HepG2 (cell line): Measurements from ENCODE around the gene CALML6. TPM values are rescaled to one million over a fixed set of nuclear protein-coding genes. Genes with fewer than 3 reads are reported as not detected.

Experiments used
- HDAC6 ChIP-seq: fragments of 200-600 bp; sonication (generic); IDR thresholded peaks from 2 replicates; pipeline ENCODE4 v1.7.0; 2017; ENCODE audit warnings: mild to moderate bottlenecking, antibody characterized with exemption, low read length, low read depth
- HIC2 ChIP-seq: sonication (generic); formaldehyde crosslinking; IDR thresholded peaks from 2 replicates; pipeline ENCODE4 v1.9.0; 2022; ENCODE audit warnings: low read depth, missing genetic modification reagents
- SP140L ChIP-seq: sonication (generic); formaldehyde crosslinking; IDR thresholded peaks from 2 replicates; pipeline ENCODE4 v1.4.0; 2020; ENCODE audit warnings: missing genetic modification reagents, borderline replicate concordance
- SP5 ChIP-seq: IDR thresholded peaks from 2 replicates; pipeline ENCODE4 v1.6.1; 2016; ENCODE audit warnings: low read depth, borderline replicate concordance
- TRAFD1 ChIP-seq: sonication (generic); formaldehyde crosslinking; IDR thresholded peaks from 2 replicates; pipeline ENCODE4 v1.5.1; 2020; ENCODE audit warnings: missing genetic modification reagents, mild to moderate bottlenecking, borderline replicate concordance
- ZBTB1 ChIP-seq: sonication (generic); formaldehyde crosslinking; IDR thresholded peaks from 2 replicates; pipeline ENCODE4 v1.4.0; 2020; ENCODE audit warnings: missing genetic modification reagents, borderline replicate concordance
- ZBTB3 ChIP-seq: sonication (generic); formaldehyde crosslinking; IDR thresholded peaks from 2 replicates; pipeline ENCODE4 v1.4.0; 2020; ENCODE audit warnings: low read depth, mild to moderate bottlenecking, moderate library complexity, missing genetic modification reagents, borderline replicate concordance
- ZFP41 ChIP-seq: sonication (generic); formaldehyde crosslinking; IDR thresholded peaks from 2 replicates; pipeline ENCODE4 v1.4.0; 2020; ENCODE audit warnings: mild to moderate bottlenecking, missing genetic modification reagents, borderline replicate concordance
- ZFP90 ChIP-seq: sonication (generic); formaldehyde crosslinking; IDR thresholded peaks from 2 replicates; pipeline ENCODE4 v1.8.0; 2022; ENCODE audit warnings: missing genetic modification reagents, mild to moderate bottlenecking, inconsistent platforms, borderline replicate concordance
- ZNF18 ChIP-seq: sonication (generic); formaldehyde crosslinking; IDR thresholded peaks from 2 replicates; pipeline ENCODE4 v1.8.0; 2022; ENCODE audit warnings: mild to moderate bottlenecking, missing genetic modification reagents; ENCODE audit not compliant: insufficient replicate concordance
- ZNF382 ChIP-seq: sonication (generic); formaldehyde crosslinking; IDR thresholded peaks from 2 replicates; pipeline ENCODE4 v1.5.0; 2020; ENCODE audit warnings: missing genetic modification reagents, mild to moderate bottlenecking, borderline replicate concordance
- ZNF652 ChIP-seq: IDR thresholded peaks from 2 replicates; pipeline ENCODE4 v1.6.1; 2016; ENCODE audit warnings: low read depth, borderline replicate concordance
- ZNF75D ChIP-seq: sonication (generic); formaldehyde crosslinking; IDR thresholded peaks from 2 replicates; pipeline ENCODE4 v1.8.1; 2023; ENCODE audit warnings: missing genetic modification reagents, mild to moderate bottlenecking, borderline replicate concordance
- ZNF772 ChIP-seq: sonication (generic); formaldehyde crosslinking; IDR thresholded peaks from 2 replicates; pipeline ENCODE4 v1.5.0; 2020; ENCODE audit warnings: mild to moderate bottlenecking, missing genetic modification reagents
- ZSCAN29 ChIP-seq: sonication (generic); formaldehyde crosslinking; conservative IDR thresholded peaks from 2 replicates; pipeline ENCODE4 v1.4.0; 2020; ENCODE audit warnings: mild to moderate bottlenecking, missing genetic modification reagents
- polyA plus RNA-seq, 8 experiments: library from polyadenylated mRNA; depleted of rRNA in 3 of 8; stranded (reverse) in 7 of 8; unstranded in 1 of 8; fragments of >200 nt; fragmentation: Illumina TruSeq in 4 of 8; extraction: Trizol in 4 of 8; gene quantifications; 2 replicates each; pipeline versions ENCODE4 v1.2.1 to v1.2.3, GENCODE V29; 2011 to 2016; ENCODE audit warnings: low read depth in 4 of 8, missing spikeins in 1 of 8, mixed read lengths in 1 of 8; ENCODE audit not compliant: insufficient read depth in 1 of 8
- total RNA-seq, 5 experiments: library from RNA; depleted of rRNA; stranded (reverse); fragments of >200 nt; fragmentation: Illumina TruSeq; extraction: Trizol; gene quantifications; 2 replicates each; pipeline ENCODE4 v1.2.3, GENCODE V29; 2016; ENCODE audit warnings: low read depth in 1 of 5
- TF ChIP-seq, protein P1 (sequence below): sonication (generic); formaldehyde crosslinking; IDR thresholded peaks from 2 replicates; pipeline ENCODE4 v1.4.0; 2020; ENCODE audit warnings: missing genetic modification reagents
- TF ChIP-seq, protein P2 (sequence below): IDR thresholded peaks from 2 replicates; pipeline ENCODE4 v1.6.1; 2012; ENCODE audit warnings: low read depth, low read length, improper control_type of control experiment

CALML6 gene
- total and polyA plus RNA-seq, 2 of the 13 experiments (the other 11 are each of a cell fraction or from before 2014, with no cell fraction given), result 0.11 to 0.12 TPM

DNA sequence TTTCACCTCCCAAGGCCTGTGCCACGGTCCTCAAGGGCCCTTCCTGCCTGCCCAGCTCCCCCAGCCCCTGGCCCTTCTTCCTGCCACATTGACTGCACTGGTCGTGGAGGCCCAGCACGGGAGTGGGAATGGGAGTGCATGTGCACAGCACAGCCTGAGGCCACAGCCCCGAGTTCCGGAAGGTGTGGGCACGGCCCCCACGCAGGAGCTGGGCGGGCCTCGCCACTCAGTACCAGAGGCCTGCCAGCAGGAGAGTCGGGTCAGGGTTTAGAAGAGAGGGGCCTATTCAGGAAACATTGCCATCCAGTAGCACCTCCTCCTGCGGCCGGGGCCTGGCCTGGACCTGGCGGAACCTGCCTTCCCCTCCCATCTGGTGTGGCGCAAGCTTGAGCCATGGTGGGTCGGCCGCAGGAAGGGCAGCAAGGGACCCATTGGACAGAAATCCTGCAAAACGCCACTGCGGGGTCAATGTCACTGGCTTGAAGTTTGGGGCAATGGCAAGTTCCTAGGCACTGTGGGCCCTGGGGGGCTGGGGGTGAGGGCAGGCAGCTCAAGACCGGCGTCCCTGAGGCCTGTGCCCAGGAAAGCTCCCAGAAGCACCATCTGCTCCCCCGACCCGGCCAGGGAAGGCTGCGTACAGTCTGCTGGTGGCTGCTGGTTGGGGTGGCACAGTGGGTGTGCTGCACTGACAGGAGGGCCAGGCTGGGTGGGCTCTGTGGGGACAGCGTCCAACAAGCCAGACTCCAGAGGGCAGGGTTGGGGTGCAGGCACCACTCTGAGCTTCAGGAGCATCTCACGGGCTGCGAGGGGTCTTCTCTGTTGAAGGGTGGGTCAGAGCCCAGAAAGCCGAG lies 5.8 kb downstream of the CALML6 start (continued):
- TF ChIP-seq ZNF772 (peak; percentile 23; the same call in 1 of the 2 replicates), HDAC6 (no peak), ZNF382 (no peak), TRAFD1 (CRISPR knock-in tag) (0 out of 2 replicates have a peak, but pooled peaks have one; percentile 40), ZFP41 (CRISPR knock-in tag) (no peak), HIC2 (CRISPR knock-in tag) (peak; percentile 26), ZBTB3 (CRISPR knock-in tag) (no peak), ZNF18 (CRISPR knock-in tag) (no peak), ZNF652 (CRISPR knock-in tag) (no peak), ZNF75D (CRISPR knock-in tag) (no peak), ZSCAN29 (CRISPR knock-in tag) (0 out of 2 replicates have a peak, but pooled peaks have one; percentile 28), SP5 (CRISPR knock-in tag) (peak; percentile 55), ZBTB1 (CRISPR knock-in tag) (no peak), SP140L (CRISPR knock-in tag) (no peak), ZFP90 (CRISPR knock-in tag) (peak; percentile 59; the same call in 1 of the 2 replicates)
- TF ChIP-seq, protein P1, sequence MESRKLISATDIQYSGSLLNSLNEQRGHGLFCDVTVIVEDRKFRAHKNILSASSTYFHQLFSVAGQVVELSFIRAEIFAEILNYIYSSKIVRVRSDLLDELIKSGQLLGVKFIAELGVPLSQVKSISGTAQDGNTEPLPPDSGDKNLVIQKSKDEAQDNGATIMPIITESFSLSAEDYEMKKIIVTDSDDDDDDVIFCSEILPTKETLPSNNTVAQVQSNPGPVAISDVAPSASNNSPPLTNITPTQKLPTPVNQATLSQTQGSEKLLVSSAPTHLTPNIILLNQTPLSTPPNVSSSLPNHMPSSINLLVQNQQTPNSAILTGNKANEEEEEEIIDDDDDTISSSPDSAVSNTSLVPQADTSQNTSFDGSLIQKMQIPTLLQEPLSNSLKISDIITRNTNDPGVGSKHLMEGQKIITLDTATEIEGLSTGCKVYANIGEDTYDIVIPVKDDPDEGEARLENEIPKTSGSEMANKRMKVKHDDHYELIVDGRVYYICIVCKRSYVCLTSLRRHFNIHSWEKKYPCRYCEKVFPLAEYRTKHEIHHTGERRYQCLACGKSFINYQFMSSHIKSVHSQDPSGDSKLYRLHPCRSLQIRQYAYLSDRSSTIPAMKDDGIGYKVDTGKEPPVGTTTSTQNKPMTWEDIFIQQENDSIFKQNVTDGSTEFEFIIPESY (CRISPR knock-in tag), result peak; percentile 27
- TF ChIP-seq, protein P2, sequence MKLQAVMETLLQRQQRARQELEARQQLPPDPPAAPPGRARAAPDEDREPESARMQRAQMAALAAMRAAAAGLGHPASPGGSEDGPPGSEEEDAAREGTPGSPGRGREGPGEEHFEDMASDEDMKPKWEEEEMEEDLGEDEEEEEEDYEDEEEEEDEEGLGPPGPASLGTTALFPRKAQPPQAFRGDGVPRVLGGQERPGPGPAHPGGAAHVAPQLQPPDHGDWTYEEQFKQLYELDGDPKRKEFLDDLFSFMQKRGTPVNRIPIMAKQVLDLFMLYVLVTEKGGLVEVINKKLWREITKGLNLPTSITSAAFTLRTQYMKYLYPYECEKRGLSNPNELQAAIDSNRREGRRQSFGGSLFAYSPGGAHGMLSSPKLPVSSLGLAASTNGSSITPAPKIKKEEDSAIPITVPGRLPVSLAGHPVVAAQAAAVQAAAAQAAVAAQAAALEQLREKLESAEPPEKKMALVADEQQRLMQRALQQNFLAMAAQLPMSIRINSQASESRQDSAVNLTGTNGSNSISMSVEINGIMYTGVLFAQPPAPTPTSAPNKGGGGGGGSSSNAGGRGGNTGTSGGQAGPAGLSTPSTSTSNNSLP, result no peak
